COLO668 (cell line): Measurements from ENCODE around the gene OSBPL10.

Source experiments
- DNase-seq: peaks from one replicate; lab custom pipeline; 2025; ENCODE audit not compliant: unreplicated experiment; lab: John Stamatoyannopoulos, UW

Gene OSBPL10

DNA sequence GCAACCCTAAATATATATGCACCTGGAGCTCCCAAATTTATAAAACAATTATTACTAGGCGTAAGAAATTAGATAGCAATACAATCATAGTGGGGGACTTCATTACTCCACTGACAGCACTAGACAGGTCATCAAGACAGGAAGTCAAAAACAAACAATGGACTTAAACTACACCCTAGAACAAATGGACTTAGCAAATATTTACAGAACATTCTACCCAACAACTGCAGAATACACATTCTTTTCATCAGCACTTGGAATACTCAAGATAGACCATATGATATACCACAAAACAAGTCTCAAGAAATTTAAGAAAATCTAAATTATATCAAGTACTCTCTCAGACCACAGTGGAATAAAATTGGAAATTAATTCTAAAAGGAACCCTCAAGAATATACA, 201.5 kb downstream of the OSBPL10 start:
- no peak for DNase-seq

DNA sequence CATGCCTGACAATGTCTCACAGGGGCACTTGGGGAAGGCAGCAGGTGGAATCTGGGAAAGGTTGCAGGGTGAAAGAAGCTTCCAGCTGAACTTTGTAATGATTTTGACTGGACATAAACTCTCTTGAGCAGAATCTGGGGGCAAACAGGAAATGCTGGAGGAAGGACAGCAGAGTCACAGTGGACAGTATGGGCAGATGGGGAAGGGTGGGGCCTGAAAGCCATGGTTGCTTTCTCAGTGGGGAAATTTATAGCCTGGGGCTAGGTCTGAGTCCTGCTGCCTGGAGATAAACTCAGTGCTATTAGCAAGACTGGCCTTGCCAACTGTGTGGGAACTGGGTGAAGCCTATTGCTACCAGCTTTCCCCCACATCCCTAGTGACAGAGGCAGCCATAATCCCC, 203.2 kb downstream of the OSBPL10 start:
- no peak for DNase-seq

DNA sequence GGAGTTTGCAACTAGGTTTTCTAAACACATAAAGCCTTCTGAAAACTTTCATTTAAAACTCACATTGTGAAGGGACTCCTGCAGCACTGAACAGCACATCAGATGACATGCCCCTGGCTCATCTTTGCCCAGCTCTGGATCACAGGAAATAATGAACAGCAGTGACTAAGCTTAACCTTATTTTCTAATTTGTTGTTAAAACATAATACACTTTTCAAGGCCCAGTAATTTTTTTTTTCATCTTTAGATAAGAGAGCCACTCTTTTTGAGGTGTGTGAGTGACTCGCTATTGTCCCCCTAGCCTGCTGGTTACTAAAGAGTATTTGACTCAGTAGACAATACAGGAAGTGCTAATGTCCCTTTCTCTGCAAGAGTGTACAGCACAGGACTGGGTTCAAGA, 204.0 kb downstream of the OSBPL10 start:
- DNase-seq, result no peak

DNA sequence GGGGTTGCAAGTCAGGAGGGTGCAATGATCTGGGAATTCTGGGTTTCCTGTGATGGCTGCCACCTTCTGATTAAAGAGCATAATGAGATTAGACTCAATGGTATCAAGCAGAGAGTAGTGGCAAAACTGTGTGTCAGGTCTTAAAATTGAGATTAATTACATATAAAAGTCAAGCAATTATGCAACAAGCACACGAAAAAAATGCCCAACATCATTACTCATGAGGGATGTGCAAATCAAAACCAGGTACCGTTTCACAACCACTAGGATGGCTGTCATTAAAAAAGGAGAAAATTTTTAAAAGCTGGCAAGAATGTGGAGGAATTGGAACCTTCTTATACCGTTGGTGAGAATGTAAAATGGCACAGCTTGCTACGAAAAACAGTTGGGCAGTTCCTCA, 205.0 kb downstream of the OSBPL10 start:
- DNase-seq, result no peak

DNA sequence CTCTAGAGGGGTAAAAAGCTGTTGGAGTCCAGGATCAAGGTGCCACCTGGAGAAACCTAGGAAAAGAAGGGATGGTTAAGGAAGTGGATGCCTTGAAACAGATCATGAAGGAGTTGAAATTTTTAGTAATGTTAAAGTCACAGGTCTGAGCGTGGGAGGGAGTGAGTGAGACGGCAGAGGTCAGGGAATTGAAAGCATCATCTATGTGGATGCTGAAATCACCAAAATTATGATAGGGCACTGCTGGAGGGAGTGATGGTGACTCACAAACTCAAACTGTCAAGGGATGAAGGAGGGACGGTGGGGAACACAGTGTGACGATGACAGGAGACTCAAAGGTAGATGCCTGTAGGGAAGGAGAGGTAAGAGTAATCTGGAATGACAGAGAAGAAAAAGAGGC, 205.7 kb downstream of the OSBPL10 start:
- DNase-seq, result no peak

DNA sequence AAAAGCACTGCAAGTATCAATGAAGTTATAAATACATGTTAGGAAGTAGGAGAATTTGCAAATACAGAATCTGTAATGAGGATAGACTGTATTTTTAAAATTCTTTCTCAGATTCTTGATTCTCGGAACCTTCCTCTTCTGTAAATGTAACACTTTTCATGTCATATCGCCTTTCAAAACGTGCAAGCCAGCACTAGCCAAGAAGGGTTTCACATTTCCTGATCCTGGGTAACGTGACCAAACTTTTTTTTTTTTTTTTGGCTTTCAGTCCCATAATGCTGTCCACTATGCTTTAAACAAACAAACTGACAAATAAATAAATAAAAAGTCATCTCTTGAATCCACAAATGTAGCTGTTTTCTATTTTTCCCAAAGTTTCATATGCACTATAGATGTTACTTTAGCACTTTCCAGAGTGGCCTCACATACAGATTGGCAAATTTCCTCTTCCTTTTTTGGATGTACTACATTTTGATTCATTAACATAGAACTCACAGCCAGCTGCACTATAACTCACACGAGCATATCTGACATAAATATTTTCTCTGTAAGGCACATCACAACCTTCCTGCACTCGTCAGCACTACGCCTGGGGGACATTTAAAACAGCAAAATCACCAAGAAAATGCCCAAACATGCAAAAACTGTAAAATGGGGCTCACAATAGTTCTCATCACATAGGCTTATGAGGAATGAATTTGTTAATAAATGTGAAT, 208.1 kb downstream of the OSBPL10 start:
- no peak for DNase-seq

DNA sequence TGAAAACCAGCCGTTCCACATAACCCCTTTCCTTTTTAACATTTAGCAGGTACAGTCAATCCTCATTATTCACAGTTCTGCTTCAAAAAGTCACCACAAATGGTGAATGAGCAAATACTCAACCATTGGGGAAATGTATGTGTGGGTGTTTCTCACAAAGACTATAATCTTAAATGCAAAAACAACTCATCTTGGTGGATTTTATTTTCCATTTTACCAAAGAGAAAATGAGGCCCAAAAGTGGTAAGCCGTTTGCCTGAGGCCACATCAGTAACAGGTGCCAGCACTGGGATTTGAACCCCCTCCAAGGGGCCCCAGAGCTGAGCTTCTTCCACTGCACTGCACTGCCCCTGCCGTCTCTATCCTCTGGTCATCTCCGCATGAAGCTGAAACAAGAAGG, 208.8 kb downstream of the OSBPL10 start:
- DNase-seq, result no peak

DNA sequence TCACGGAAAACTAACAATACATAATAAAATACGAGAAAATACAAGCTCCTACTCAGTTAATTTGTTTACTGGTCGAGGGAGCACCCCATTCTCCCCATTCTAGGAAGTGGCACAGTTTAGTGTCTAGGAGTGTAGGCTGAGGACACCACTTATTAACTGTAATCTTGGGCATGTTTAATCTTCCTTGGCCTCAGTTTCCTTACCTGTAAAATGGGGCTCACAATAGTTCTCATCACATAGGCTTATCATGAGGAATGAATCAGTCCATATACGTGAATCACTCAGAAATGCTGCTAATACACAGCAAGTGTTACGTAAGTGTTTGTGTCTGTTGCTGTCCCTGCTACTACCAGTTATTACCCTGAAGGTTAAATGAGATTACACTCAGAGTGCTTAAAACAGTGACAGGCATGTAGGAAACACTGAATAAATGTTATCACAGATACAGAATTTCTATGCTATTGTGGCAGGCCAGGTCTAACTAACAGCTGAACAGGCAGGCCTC, 210.2 kb downstream of the OSBPL10 start:
- no peak for DNase-seq

DNA sequence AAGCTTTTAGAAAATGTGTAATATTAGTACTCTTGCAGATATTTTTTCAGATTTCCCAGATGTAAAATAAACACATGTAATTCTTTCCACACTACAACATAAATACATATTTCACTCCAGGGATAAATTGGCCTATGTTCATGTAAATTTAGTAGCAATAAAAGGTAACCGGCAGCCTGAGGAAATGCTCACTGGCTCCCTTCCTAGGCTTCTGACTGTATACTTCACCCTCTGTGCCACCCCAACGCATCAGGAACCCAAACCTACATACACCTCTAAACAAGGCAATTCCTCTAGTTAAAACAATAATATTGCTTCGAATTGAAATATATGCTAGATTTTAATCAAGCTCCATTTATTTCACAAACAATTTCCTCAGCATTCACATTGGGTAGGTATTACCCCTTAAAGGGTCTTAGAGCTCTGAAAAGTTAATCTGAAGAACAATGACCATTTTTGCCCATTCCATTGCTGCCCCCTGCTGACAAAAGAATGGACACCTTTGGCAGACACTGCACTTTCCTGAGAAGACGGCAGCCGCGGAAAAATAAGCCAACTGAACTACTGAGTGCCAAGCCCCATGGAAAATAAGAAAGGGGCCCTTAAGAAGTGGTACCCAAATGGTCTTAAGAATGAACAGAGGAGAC, 212.5 kb downstream of the OSBPL10 start:
- peak; percentile 13 for DNase-seq

DNA sequence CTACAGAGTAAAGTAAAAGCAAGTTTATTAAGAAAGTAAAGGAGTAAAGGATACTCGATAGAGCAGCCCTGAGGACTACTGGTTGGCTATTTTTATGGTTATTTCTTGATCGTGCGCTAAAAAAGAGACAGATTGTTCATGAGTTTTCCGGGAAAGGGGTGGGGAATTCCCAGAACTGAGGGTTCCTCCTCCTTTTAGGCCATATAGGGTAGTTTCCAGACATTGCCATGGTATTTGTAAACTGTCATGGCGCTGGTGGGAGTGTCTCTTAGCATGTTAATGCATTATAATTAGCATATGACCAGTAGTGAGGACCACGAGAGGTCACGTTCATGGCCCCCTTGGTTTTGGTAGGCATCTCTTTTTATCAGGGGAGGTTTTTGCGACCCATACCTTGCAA, 213.1 kb downstream of the OSBPL10 start:
- no peak for DNase-seq

DNA sequence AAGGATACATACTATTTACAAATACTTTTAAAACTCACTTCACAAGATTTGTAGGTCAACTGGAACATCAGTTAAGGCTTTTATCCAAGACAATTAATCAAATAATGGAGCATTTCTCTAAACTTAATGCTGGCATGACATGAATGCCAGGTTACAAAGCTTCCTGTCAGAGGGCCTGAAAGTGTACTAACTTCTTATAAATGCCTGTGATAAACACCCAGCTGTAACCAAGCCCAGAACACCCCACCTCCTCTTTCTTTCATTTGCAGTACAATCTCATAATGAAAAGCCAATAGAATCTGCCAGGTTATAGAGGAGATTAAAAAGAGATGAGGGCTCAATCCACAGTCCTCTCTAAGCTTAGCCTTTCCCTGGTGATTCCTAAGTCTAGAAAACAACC, 214.4 kb downstream of the OSBPL10 start:
- DNase-seq, result no peak

DNA sequence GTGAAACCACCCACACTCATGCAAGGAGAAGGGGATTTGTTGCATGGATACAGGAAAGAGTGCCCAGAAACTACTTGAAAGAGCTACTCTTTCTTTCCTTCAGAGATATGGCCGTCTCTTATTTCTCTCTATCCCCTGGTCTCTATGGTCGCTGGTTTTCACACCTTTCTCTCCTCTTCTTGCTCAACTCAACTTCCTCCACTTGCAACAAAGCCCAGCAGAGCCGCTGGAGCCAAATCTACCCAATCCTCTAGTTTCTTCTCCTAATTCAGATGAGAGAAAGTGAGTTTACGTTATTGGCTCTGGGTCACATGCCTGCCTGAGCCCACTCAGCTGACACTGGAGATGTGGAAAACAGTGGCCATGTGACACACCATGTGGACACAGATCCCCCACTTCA, 215.2 kb downstream of the OSBPL10 start:
- DNase-seq, result no peak

DNA sequence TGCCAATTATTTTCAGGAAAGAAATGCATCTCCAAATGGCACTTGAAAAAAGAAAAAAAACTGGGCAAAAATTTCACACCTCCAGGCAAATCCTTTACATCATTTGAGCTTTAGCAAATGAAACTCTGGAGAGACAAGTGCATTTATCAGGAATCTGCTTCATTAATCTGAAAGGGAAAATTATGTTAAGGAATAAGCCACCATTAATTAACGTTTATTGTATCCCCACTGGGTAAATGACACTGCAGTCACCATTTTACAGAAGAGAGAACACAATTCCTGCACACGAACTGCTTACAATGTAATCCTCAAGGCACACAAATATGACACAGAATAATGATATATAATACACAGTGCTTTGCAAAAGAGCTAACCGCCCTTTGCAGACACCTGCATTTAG, 217.3 kb downstream of the OSBPL10 start:
- DNase-seq, result no peak

DNA sequence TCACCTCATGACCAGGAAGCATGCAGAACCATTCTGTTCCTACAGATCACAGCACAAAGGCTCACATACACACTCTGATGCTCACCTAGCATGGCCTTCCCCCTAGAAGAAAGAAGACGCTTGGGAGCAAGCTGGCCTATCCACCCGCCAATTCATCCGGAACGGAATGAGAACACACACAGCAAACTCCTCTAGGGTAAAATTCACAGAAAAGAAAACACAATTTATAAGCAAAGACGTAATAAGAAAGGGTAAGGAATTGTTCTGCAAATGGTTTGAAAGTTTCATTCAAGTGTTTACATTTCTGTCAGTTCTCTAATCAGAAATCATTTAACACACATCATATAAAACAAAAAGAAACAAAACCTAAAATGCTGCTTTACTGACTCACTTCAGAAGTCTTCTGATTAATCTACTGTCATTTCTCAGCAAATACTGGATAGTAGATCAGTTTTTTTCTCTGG, 218.1 kb downstream of the OSBPL10 start:
- DNase-seq, result no peak

DNA sequence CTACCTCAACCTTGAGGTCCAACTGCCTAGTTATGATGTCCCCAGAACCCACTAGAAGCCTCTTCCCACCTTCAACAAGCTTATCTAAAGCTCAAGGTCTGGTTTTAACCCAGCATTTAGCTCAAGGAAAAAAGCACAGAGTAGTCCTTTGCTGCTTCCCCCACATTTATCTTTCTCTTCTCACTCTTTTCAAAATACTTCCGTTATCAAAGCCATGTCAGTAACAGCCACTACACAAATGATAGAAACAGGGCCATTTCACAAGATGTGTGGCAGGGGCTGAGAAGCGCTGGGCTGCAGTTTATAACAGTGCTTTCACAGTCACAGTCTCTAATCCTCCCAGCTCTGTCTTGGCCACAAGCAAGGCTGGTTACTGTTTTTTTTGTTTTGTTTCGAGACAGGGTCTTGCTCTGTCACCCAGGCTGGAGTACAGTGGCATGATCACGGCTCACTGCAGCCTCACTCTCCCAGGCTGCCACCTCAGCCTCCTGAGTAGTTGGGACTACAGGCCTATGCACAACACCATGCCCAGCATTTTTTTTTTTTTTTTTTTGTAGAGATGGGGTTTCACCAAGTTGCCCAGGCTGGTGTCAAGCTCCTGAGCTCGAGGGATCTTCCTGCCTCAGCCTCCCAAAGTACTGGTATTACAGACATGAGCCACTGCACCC, 218.8 kb downstream of the OSBPL10 start:
- no peak for DNase-seq

DNA sequence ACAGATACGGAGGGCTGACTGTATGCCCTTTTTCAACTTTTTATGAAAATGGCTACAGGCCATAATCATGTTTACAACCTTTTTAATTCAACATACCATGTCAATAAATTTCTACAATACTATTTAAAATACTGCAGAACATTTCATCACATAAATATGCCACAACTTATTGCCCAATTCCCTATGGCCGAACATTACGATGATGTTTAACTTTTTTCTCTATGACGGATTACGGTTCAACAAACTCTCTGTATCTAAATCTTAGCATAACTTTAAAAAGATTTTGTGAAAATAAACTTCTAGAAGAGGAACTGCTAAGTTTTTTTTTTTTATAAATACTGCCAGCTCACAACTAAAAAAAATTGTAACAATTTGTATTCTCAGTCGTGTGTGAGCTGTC, 220.4 kb downstream of the OSBPL10 start:
- DNase-seq, result no peak

DNA sequence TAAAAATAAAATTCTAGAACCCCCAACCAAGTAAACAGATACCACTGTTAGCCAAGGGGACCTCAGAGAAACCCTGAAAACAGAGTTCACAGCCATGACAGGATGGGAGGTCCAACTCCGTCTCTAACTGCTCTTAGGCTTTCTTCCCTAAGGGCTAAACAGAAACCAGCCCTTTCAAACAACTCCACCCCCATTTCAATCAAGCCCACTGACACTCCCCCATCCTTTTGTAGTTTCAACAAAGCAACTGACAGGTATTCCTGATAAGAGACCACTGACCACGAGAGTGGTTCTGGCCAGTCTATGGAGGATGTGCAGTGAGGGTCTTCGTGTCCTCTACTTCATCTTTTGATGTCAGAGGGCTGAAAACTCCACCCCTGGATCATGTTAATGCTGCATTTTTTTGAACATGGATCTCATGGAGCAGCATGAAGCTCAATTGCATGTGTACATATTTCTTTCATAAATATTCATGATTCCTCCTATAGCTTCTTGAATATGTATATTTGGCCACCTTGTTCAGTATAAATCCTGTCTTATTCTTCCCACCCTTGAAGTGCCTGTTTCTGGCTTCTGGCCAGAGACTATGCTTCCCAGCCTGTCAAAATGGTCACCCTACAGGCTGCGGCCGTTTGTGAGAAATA, 222.6 kb downstream of the OSBPL10 start:
- no peak for DNase-seq

DNA sequence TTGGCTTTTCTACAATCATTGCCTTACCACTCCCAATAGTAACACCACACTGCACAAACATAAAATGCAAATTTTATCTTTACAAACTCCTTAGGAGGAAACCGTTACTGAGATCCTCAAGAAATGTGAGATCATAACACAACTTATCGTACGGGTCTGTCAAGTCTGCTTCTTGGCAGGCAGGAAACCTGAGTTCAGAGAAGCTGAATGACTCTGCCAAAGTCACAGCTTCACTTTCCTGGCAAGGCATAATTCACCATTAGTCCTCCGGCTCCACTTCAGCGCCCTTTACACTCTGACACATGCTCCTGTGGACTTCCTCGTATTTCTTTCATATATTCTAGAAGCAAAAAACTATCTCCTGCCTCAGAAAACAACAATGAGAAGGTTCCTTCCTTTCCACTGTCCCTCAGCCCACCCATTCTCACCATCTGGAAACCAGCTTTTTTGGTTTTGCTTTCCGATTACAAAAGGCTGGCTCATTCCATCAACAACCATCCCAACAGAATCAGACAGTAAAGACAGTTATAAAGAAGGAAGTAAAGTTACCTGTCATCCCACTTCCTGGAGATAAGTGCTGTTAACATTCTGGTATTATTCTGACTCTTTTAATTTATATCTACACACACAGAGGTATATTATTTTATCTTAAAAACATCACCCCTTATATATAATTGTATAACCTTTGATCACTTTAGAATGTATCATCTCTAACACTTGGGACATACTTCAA, 225.0 kb downstream of the OSBPL10 start:
- DNase-seq, result no peak

DNA sequence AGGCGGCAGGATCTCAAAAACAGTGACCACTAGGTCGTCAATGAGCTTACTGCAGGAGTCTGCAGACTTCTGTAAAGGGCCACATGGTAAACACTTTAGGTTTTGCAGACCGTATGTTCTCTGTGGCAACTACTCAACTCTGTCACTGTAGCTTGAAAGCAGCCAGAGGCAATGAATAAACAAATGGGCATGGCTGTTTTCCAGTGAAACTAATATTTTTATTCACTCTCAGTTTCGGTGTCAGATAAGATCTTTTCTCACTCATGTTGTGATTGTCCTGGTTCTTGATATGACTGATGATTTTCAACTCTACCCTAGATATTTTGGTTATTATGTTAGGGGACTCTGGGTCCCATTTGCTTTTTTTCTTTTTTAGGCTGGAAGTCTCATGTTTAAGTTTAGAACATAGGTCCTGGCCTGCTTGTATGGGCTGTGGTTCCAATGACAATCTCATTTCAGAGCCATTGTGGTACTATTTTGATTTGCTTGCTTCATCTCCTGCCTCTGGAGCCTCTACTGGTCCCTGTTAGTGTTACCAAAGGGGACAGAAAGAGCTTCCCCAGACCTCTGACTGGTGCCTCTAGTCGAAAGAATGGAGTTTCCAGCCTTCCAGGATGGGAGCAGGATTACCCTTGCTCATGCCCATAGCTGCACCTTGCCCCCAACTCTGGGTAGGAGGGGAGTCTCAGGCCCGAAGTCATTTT, 226.3 kb downstream of the OSBPL10 start:
- no peak for DNase-seq

DNA sequence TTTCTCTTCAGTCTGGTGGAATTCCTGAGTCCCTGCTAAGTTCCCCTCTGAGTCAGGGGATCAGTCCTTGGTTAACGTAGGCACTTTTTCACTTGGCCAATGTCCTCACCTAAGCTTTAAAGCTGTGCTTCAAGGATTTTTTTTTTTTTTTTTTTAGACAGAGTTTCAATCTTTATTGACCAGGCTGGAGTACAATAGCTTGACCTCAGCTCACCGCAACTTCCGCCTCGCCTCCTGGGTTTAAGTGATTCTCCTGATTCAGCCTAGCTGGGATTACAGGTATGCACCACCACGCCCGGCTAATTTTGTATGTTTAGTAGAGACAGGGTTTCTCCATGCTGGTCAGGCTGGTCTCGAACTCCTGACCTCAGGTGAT, 228.0 kb downstream of the OSBPL10 start:
- no peak for DNase-seq
